Neuronal stem cell (in vitro differentiated cells): ENCODE data around the gene MTFR2.

Experiments
- DNase-seq: peaks from one replicate; pipeline ENCODE4 v3.0.0-alpha.2; 2013; ENCODE audit warnings: low spot score
- H2AFZ ChIP-seq: one replicate; pipeline ENCODE4 v1.6.1; 2013; ENCODE audit warnings: mild to moderate bottlenecking, low read length, inconsistent platforms
- H2AK5ac ChIP-seq: 2 replicates; pipeline ENCODE4 v1.6.1; 2013; ENCODE audit warnings: low read depth, mild to moderate bottlenecking, inconsistent platforms, low read length, moderate library complexity, mixed read lengths
- H2BK120ac ChIP-seq: 2 replicates; pipeline ENCODE4 v1.6.1; 2013; ENCODE audit warnings: low read depth, mild to moderate bottlenecking, inconsistent platforms, low read length, moderate library complexity, mixed read lengths
- H2BK12ac ChIP-seq: one replicate; pipeline ENCODE4 v1.6.1; 2013; ENCODE audit warnings: low read length, inconsistent platforms
- H2BK15ac ChIP-seq: 2 replicates; pipeline ENCODE4 v1.6.1; 2013; ENCODE audit warnings: mild to moderate bottlenecking, low read length, inconsistent platforms, mixed read lengths
- H2BK5ac ChIP-seq: one replicate; pipeline ENCODE4 v1.6.1; 2013; ENCODE audit warnings: inconsistent platforms, mild to moderate bottlenecking, low read length, moderate library complexity
- H3K14ac ChIP-seq: one replicate; pipeline ENCODE4 v1.6.1; 2013; ENCODE audit warnings: low read length, inconsistent platforms
- H3K18ac ChIP-seq: 2 replicates; pipeline ENCODE4 v1.6.1; 2013; ENCODE audit warnings: low read length, inconsistent platforms
- H3K23ac ChIP-seq: 2 replicates; pipeline ENCODE4 v1.6.1; 2013; ENCODE audit warnings: low read depth, mild to moderate bottlenecking, mixed read lengths, low read length, inconsistent platforms; ENCODE audit not compliant: poor library complexity
- H3K27ac ChIP-seq: replicated peaks from 3 replicates; pipeline ENCODE4 v1.5.1; 2013; ENCODE audit warnings: low read length, inconsistent platforms
- H3K27me3 ChIP-seq, 3 experiments: 2 replicates each; pipeline ENCODE4 v1.6.1; 2013; ENCODE audit warnings: low read length in 3 of 3, mild to moderate bottlenecking in 2 of 3, inconsistent platforms in 1 of 3, low read depth in 1 of 3, mixed read lengths in 1 of 3, moderate library complexity in 1 of 3; ENCODE audit not compliant: control insufficient read depth in 3 of 3, insufficient read depth in 3 of 3
- H3K36me3 ChIP-seq, 2 donors: replicated peaks in 1 of 2; 2 replicates each; pipeline ENCODE4 v1.6.1; 2013; ENCODE audit warnings: low read length in 2 of 2; ENCODE audit not compliant: control insufficient read depth in 2 of 2, insufficient read depth in 2 of 2
- H3K4ac ChIP-seq: 2 replicates; pipeline ENCODE4 v1.6.1; 2013; ENCODE audit warnings: inconsistent platforms, mild to moderate bottlenecking, low read length, moderate library complexity
- H3K4me1 ChIP-seq, 2 donors: 1 replicate in 1 of 2; 2 replicates in 1 of 2; pipeline ENCODE4 v1.6.1; 2013; ENCODE audit warnings: low read length in 2 of 2, low read depth in 1 of 2; ENCODE audit not compliant: control insufficient read depth in 2 of 2, insufficient read depth in 1 of 2
- H3K4me2 ChIP-seq: one replicate; pipeline ENCODE4 v1.6.1; 2013; ENCODE audit warnings: mild to moderate bottlenecking, low read length, inconsistent platforms; ENCODE audit not compliant: insufficient read depth, poor library complexity, severe bottlenecking
- H3K4me3 ChIP-seq, 2 donors: 2 replicates each; pipeline ENCODE4 v1.5.1; 2013; ENCODE audit warnings: low read length in 2 of 2, mild to moderate bottlenecking in 2 of 2, inconsistent platforms in 1 of 2, moderate library complexity in 1 of 2
- H3K79me1 ChIP-seq: one replicate; pipeline ENCODE4 v1.6.1; 2013; ENCODE audit warnings: low read depth, mild to moderate bottlenecking, inconsistent platforms, low read length, moderate library complexity
- H3K9ac ChIP-seq: one replicate; pipeline ENCODE4 v1.6.1; 2013; ENCODE audit warnings: mild to moderate bottlenecking, low read depth, low read length, inconsistent platforms; ENCODE audit not compliant: poor library complexity
- H3K9me3 ChIP-seq, 2 donors: replicated peaks in 1 of 2; 2 replicates each; pipeline versions ENCODE3 to v1.6.1; 2013; ENCODE audit warnings: low read length in 2 of 2, mild to moderate bottlenecking in 2 of 2, inconsistent platforms in 1 of 2, low read depth in 1 of 2, mixed read lengths in 1 of 2, moderate library complexity in 1 of 2; ENCODE audit not compliant: control insufficient read depth in 2 of 2, insufficient read depth in 1 of 2
- H4K8ac ChIP-seq: one replicate; pipeline ENCODE4 v1.6.1; 2013; ENCODE audit warnings: low read depth, mild to moderate bottlenecking, inconsistent platforms, low read length, moderate library complexity
- H4K91ac ChIP-seq: one replicate; pipeline ENCODE4 v1.6.1; 2013; ENCODE audit warnings: low read length, low read depth, mild to moderate bottlenecking, inconsistent platforms; ENCODE audit not compliant: poor library complexity
- WGBS, 2 donors: extraction: QIAGEN DNeasy Blood & Tissue Kit; methylation state at CpG; one replicate each; pipeline ENCODE4 v1.1.7; 2013; ENCODE audit warnings: missing lambda C conversion rate in 2 of 2, mixed read lengths in 1 of 2; ENCODE audit not compliant: insufficient read length in 2 of 2, insufficient replicate concordance in 1 of 2; ENCODE audit errors: extremely low coverage in 2 of 2; 5-methylcytosine and 5-hydroxymethylcytosine counted together

MTFR2 gene

DNA sequence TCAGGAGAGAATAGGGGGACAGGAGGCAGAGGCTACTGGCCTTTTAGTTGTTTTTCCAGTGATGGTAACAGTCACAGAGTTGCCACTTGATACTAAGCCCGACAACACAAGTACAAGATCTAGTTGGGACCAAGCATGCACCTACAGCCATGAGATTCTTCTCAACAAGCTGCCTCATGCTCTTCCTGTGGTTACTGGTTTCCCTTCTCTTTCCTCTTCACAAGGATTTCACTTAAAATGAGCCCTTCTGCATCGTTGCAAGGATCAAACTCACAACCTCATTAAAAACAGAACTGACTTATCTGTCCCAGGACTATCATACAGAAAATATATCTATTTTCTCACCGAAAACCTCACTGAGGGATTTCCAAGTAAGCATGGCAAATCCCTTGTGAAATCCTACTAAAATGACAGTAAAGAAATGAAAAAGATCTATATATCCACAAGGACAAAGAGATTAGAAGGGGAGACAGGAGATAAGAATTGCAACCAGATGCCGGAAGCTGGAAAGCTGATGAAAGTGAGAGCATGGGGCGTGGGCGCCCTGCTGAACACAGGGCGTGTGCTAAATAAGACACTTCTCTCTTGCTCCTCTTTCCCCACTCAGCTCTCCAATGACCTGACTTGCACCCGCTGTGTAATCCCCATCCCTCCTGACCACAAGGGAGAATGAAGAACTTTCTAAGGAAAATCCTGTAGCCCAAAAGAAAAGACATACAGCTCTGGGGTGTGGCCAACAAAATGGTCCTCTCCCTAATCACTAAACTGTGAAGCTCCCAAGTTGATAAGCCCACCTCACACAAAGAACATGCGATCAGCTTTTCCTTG lies 13.4 kb downstream of the MTFR2 start:
- Histone ChIP-seq H2AFZ (no peak overlapping the region), H3K27me3 (no peaks in the 10 kb centered on the region), H2BK120ac (no peak overlapping the region), H3K4me2 (no peak overlapping the region), H3K79me1 (no peaks in the 10 kb centered on the region), H2BK12ac (no peak overlapping the region), H3K27ac (no peak overlapping the region), H2BK5ac (no peak overlapping the region), H3K18ac (no peak overlapping the region), H3K4me3 (no peak overlapping the region), H3K4ac (no peak overlapping the region), H3K9ac (no peak overlapping the region), H3K14ac (no peak overlapping the region), H3K9me3 (no peaks in the 10 kb centered on the region), H4K8ac (no peak overlapping the region), H2AK5ac (no peak overlapping the region), H3K4me1 (no peaks in the 10 kb centered on the region), H3K23ac (no peak overlapping the region), H2BK15ac (no peak overlapping the region), H4K91ac (no peak overlapping the region), H3K36me3 (peaks cover 0 to 50% of the 10 kb centered on the region in 2 donors)
- no CpG with 5 or more reads among the region's 9 CpGs for WGBS, 2 donors
- no peak for DNase-seq

DNA sequence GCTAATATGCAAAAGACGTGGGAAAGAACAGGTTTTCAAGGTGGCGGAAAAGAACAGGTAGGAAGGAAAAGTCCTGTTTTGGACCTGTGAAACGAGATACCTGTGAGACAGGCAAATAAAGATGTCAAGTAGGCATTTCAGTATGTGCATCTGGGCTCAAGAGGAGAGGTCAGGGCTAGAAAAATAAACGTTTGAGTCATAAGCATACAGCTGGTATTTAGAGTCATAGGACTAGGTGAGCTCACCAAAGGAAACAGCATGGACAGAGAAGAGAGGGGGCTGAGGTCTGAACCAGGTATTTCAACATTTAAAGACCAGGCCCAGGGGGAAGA lies 14.9 kb downstream of the MTFR2 start:
- H3K9ac ChIP-seq: no peak overlapping the region
- no peak overlapping the region for H2BK5ac ChIP-seq
- H3K27me3 ChIP-seq: no peaks in the 10 kb centered on the region
- no peak overlapping the region for H3K4ac ChIP-seq
- no peak overlapping the region for H2AK5ac ChIP-seq
- H3K36me3 ChIP-seq: peaks cover 0 to 44% of the 10 kb centered on the region in 2 donors
- H3K9me3 ChIP-seq: no peaks in the 10 kb centered on the region
- H3K4me1 ChIP-seq: no peaks in the 10 kb centered on the region
- no peak overlapping the region for H3K4me3 ChIP-seq
- H3K27ac ChIP-seq: no peak overlapping the region
- WGBS, 2 donors: no CpG with 5 or more reads among the region's 4 CpGs
- H3K79me1 ChIP-seq: no peaks in the 10 kb centered on the region
- H4K91ac ChIP-seq: no peak overlapping the region
- H3K4me2 ChIP-seq: no peak overlapping the region
- DNase-seq: no peak
- no peak overlapping the region for H3K14ac ChIP-seq
- no peak overlapping the region for H2AFZ ChIP-seq
- H2BK120ac ChIP-seq: no peak overlapping the region
- no peak overlapping the region for H3K23ac ChIP-seq
- no peak overlapping the region for H4K8ac ChIP-seq
- no peak overlapping the region for H3K18ac ChIP-seq
- no peak overlapping the region for H2BK15ac ChIP-seq
- no peak overlapping the region for H2BK12ac ChIP-seq

- H3K9ac ChIP-seq: no peak overlapping the region
- H2BK12ac ChIP-seq: no peak overlapping the region
- H3K9me3 ChIP-seq: no peaks in the 10 kb centered on the region
- no peak overlapping the region for H2BK5ac ChIP-seq
- H4K91ac ChIP-seq: no peak overlapping the region
- no peak overlapping the region for H2AK5ac ChIP-seq
- H3K23ac ChIP-seq: no peak overlapping the region
- H4K8ac ChIP-seq: no peak overlapping the region
- H3K4ac ChIP-seq: no peak overlapping the region
- H3K14ac ChIP-seq: no peak overlapping the region
- H3K27me3 ChIP-seq: no peaks in the 10 kb centered on the region
- H3K18ac ChIP-seq: no peak overlapping the region
- no peaks in the 10 kb centered on the region for H3K4me1 ChIP-seq
- H3K27ac ChIP-seq: no peak overlapping the region
- H3K36me3 ChIP-seq: peaks cover 0 to 20% of the 10 kb centered on the region in 2 donors
- WGBS, 2 donors: no CpG with 5 or more reads among the region's 1 CpG
- H3K4me3 ChIP-seq: no peak overlapping the region
- H2BK15ac ChIP-seq: no peak overlapping the region
- no peak overlapping the region for H2BK120ac ChIP-seq
- no peaks in the 10 kb centered on the region for H3K79me1 ChIP-seq
- H3K4me2 ChIP-seq: no peak overlapping the region
- DNase-seq: no peak
- no peak overlapping the region for H2AFZ ChIP-seq
Measured at GRCh38 chr6:136232701-136233100, 17.4 kb downstream of the MTFR2 start.

GRCh38 chr6:136230219-136230853 lies 19.8 kb downstream of the MTFR2 start:
- Histone ChIP-seq H2BK12ac (no peak overlapping the region), H3K36me3 (peaks cover 0 to 19% of the 10 kb centered on the region in 2 donors), H2BK15ac (no peak overlapping the region), H3K27ac (no peak overlapping the region), H2BK5ac (no peak overlapping the region), H3K4me3 (no peak overlapping the region), H2AK5ac (no peak overlapping the region), H3K9ac (no peak overlapping the region), H3K4me2 (no peak overlapping the region), H2BK120ac (no peak overlapping the region), H3K4ac (no peak overlapping the region), H3K27me3 (no peaks in the 10 kb centered on the region), H3K4me1 (no peaks in the 10 kb centered on the region), H4K91ac (no peak overlapping the region), H3K9me3 (no peaks in the 10 kb centered on the region), H4K8ac (no peak overlapping the region), H3K23ac (no peak overlapping the region), H3K18ac (no peak overlapping the region), H2AFZ (no peak overlapping the region), H3K79me1 (no peaks in the 10 kb centered on the region), H3K14ac (no peak overlapping the region)
- no CpG with 5 or more reads among the region's 2 CpGs for WGBS, 2 donors
- no peak for DNase-seq
